ENCODE data around the gene ATP11A. TPM values are rescaled to one million over a fixed set of nuclear protein-coding genes. Genes with fewer than 3 reads are reported as not detected.
A peak's percentile ranks its signal among the peaks of the same experiment; 100 is the strongest.

The ATP11A gene
- total and polyA plus RNA-seq, 10 donors: 2.7 to 91.3 (median 59.1) TPM

- Histone ChIP-seq H3K27me3 (replicated peaks in 1 of 7) (no peaks in the 10 kb centered on the region), H3K4me1 (peaks cover 0 to 7% (median 6%) of the 10 kb centered on the region in 6 donors), H3K4me3 (no peak overlapping the region), H3K27ac (no peak overlapping the region), H3K9me3 (no peaks in the 10 kb centered on the region), H3K36me3 (peaks cover 0 to 92% (median 61%) of the 10 kb centered on the region in 6 donors)
- 84 to 94% (median 92%) methylated on average over 17 to 21 of the region's 21 CpGs for WGBS, 5 donors
- intact Hi-C loops (cut with DNase I; ENCODE audit: low total_unique reads): no loop called here
- DNase-seq: peak; percentile 64
- no peak for TF ChIP-seq POLR2A (IDR thresholded peaks at IDR 0.05)
- TF ChIP-seq CTCF (IDR thresholded peaks at IDR 0.05 in 8 of 11, conservative IDR thresholded peaks at IDR 0.05 in 3 of 11): no peak
- TF ChIP-seq POLR2AphosphoS5 (IDR thresholded peaks at IDR 0.05): peak in 1 of 3 donors; percentile 27
Observed at GRCh38 chr13:112880976-112881540, 191.2 kb downstream of the ATP11A start.

- peak; percentile 61 for DNase-seq
- WGBS, 5 donors: 93 to 96% (median 95%) methylated on average over 21 to 35 of the region's 35 CpGs
- Histone ChIP-seq H3K4me1 (peaks cover 0 to 12% (median 7%) of the 10 kb centered on the region in 6 donors), H3K4me3 (no peak overlapping the region), H3K9me3 (no peaks in the 10 kb centered on the region), H3K36me3 (peaks cover 0 to 83% (median 56%) of the 10 kb centered on the region in 6 donors), H3K27ac (no peak overlapping the region), H3K27me3 (replicated peaks in 1 of 7) (no peaks in the 10 kb centered on the region)
- TF ChIP-seq POLR2A (IDR thresholded peaks at IDR 0.05): no peak
- no peak for TF ChIP-seq POLR2AphosphoS5 (IDR thresholded peaks at IDR 0.05)
- no peak for TF ChIP-seq CTCF (IDR thresholded peaks at IDR 0.05 in 8 of 11, conservative IDR thresholded peaks at IDR 0.05 in 3 of 11)
- intact Hi-C loops (cut with DNase I; ENCODE audit: low total_unique reads): no loop called here
Observed at GRCh38 chr13:112881656-112882554, 192.1 kb downstream of the ATP11A start.

GRCh38 chr13:112882555-112883024 is 192.8 kb downstream of the ATP11A start:
- no peaks in the 10 kb centered on the region for H3K27me3 ChIP-seq (replicated peaks in 1 of 7)
- H3K9me3 ChIP-seq: no peaks in the 10 kb centered on the region
- no peak overlapping the region for H3K4me3 ChIP-seq
- peaks cover 0 to 77% (median 49%) of the 10 kb centered on the region in 6 donors for H3K36me3 ChIP-seq
- peak; percentile 72 for DNase-seq
- intact Hi-C loops (cut with DNase I; ENCODE audit: low total_unique reads): no loop called here
- TF ChIP-seq POLR2AphosphoS5 (IDR thresholded peaks at IDR 0.05) (peak in 1 of 3 donors; percentile 45), CTCF (IDR thresholded peaks at IDR 0.05 in 8 of 11, conservative IDR thresholded peaks at IDR 0.05 in 3 of 11) (no peak)
- peaks cover 0 to 12% (median 7%) of the 10 kb centered on the region in 6 donors for H3K4me1 ChIP-seq
- 94 to 98% (median 97%) methylated on average over 22 to 34 of the region's 34 CpGs for WGBS, 5 donors
- no peak overlapping the region for H3K27ac ChIP-seq
